Ishikawa (cell line): ENCODE measurements around the gene MAPK1.

ENCODE experiments used
- CEBPB ChIP-seq: IDR thresholded peaks from 2 replicates; pipeline ENCODE4 v1.6.1; 2012
- CREB1 ChIP-seq: IDR thresholded peaks from 2 replicates; pipeline ENCODE4 v1.6.1; 2012; ENCODE audit warnings: low read depth
- EGR1 ChIP-seq: IDR thresholded peaks from 2 replicates; pipeline ENCODE4 v1.6.1; 2012
- EP300 ChIP-seq: IDR thresholded peaks from 2 replicates; pipeline ENCODE4 v1.6.1; 2012; ENCODE audit warnings: borderline replicate concordance
- FOXM1 ChIP-seq: IDR thresholded peaks from 2 replicates; pipeline ENCODE4 v1.6.1; 2012; ENCODE audit warnings: low read depth, borderline replicate concordance
- NFIC ChIP-seq: IDR thresholded peaks from 2 replicates; pipeline ENCODE4 v1.6.1; 2012
- RAD21 ChIP-seq: IDR thresholded peaks from 2 replicates; pipeline ENCODE4 v1.6.1; 2012; ENCODE audit warnings: low read depth
- TAF1 ChIP-seq: IDR thresholded peaks from 2 replicates; pipeline ENCODE4 v1.6.1; 2012; ENCODE audit warnings: low read depth, mild to moderate bottlenecking
- TCF12 ChIP-seq: IDR thresholded peaks from 2 replicates; pipeline ENCODE4 v1.6.1; 2012; ENCODE audit warnings: low read depth
- TEAD4 ChIP-seq: IDR thresholded peaks from 2 replicates; pipeline ENCODE4 v1.6.1; 2012
- USF1 ChIP-seq: IDR thresholded peaks from 2 replicates; pipeline ENCODE4 v1.6.1; 2012
- YY1 ChIP-seq: IDR thresholded peaks from 2 replicates; pipeline ENCODE4 v1.6.1; 2012; ENCODE audit warnings: low read depth
- ZBTB7A ChIP-seq: IDR thresholded peaks from 2 replicates; pipeline ENCODE4 v1.6.1; 2012; ENCODE audit warnings: low read depth
- TF ChIP-seq, protein P1 (sequence below): IDR thresholded peaks from 2 replicates; pipeline ENCODE4 v1.6.1; 2012; ENCODE audit warnings: low read depth, mild to moderate bottlenecking
- TF ChIP-seq, protein P2 (sequence below): IDR thresholded peaks from 2 replicates; pipeline ENCODE4 v1.6.1; 2012

MAPK1 gene

GRCh38 chr22:21741790-21742189, 125.7 kb downstream of the MAPK1 start:
- no peak for TF ChIP-seq EGR1
- no peak for TF ChIP-seq ZBTB7A
- TF ChIP-seq CEBPB: no peak
- no peak for TF ChIP-seq YY1
- no peak for TF ChIP-seq NFIC
- TF ChIP-seq TAF1: no peak

DNA sequence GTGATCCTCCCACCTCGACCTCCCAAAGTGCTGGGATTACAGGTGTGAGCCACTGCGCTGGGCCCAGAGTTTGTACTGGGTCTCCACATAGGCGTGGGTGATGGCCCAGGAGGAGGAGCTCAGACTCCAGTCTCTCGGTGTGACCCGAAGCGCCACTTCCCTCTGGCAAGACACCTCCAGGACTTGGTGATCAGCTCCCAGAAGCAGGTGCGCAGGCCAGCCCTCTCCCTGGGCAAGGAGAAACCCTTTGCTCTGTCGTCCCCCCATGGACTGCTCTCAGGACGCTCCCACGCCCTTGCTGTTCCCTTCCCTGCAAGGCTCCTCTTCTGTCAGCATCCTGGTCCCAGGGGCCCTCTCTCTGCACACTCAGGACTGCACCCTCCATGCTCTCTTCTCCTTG, 126.4 kb downstream of the MAPK1 start:
- TF ChIP-seq NFIC (no peak), RAD21 (no peak), CREB1 (no peak), TCF12 (no peak), YY1 (no peak), USF1 (no peak)
- TF ChIP-seq, protein P1, sequence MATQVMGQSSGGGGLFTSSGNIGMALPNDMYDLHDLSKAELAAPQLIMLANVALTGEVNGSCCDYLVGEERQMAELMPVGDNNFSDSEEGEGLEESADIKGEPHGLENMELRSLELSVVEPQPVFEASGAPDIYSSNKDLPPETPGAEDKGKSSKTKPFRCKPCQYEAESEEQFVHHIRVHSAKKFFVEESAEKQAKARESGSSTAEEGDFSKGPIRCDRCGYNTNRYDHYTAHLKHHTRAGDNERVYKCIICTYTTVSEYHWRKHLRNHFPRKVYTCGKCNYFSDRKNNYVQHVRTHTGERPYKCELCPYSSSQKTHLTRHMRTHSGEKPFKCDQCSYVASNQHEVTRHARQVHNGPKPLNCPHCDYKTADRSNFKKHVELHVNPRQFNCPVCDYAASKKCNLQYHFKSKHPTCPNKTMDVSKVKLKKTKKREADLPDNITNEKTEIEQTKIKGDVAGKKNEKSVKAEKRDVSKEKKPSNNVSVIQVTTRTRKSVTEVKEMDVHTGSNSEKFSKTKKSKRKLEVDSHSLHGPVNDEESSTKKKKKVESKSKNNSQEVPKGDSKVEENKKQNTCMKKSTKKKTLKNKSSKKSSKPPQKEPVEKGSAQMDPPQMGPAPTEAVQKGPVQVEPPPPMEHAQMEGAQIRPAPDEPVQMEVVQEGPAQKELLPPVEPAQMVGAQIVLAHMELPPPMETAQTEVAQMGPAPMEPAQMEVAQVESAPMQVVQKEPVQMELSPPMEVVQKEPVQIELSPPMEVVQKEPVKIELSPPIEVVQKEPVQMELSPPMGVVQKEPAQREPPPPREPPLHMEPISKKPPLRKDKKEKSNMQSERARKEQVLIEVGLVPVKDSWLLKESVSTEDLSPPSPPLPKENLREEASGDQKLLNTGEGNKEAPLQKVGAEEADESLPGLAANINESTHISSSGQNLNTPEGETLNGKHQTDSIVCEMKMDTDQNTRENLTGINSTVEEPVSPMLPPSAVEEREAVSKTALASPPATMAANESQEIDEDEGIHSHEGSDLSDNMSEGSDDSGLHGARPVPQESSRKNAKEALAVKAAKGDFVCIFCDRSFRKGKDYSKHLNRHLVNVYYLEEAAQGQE: no peak

DNA sequence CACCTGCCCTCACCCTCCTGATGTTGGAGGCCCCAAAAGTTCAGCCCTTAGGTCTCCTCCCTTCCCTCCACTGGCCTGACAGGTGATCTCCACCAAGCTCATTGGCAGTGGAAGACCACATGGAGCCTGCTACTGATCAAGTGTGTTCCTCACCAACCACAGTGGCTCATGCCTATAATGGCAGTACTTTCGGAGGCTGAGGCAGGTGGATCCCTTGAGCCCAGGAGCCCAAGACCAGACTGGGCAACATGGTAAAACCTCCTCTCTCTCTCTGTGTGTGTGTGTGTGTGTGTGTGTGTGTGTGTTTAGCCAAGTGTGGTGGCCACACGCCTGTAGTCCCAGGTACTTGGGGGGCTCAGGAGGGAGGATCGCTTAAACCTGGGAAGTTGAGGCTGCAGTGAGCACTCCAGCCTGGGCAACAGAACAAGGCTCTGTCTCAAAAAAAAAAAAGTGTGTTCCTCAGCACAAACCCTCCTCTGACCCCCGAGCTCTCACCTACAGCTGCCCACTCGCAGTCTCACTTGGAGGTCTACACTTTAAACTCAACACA, 127.5 kb downstream of the MAPK1 start:
- TF ChIP-seq NFIC (no peak), RAD21 (no peak)
- TF ChIP-seq, protein P2, sequence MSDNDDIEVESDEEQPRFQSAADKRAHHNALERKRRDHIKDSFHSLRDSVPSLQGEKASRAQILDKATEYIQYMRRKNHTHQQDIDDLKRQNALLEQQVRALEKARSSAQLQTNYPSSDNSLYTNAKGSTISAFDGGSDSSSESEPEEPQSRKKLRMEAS: no peak

GRCh38 chr22:21738966-21739365, 128.5 kb downstream of the MAPK1 start:
- no peak for TF ChIP-seq EP300

DNA sequence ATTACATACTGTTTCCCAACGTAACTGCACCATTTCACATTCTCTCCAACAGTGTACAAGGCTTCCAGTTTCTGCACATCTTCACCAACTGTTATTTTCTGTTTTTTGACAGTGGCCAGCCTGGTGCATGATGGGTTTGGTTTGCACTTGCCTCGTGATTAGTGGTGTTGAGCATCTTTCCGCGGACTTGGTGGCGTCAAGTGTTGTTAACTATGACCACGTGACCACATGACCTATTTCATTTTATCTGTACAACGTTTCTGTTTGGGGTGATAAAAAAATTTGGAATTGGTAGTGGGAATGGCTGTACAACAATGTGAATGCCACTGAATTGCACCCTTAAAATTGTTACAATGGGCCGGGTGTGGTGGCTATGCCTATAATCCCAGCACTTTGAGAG, 129.4 kb downstream of the MAPK1 start:
- TF ChIP-seq, protein P1: no peak
- TF ChIP-seq, protein P2: no peak
- TF ChIP-seq FOXM1 (no peak), TEAD4 (no peak), EGR1 (no peak), EP300 (no peak), USF1 (no peak), CEBPB (no peak), YY1 (no peak), TAF1 (no peak), RAD21 (no peak), TCF12 (no peak), NFIC (no peak), CREB1 (no peak)

DNA sequence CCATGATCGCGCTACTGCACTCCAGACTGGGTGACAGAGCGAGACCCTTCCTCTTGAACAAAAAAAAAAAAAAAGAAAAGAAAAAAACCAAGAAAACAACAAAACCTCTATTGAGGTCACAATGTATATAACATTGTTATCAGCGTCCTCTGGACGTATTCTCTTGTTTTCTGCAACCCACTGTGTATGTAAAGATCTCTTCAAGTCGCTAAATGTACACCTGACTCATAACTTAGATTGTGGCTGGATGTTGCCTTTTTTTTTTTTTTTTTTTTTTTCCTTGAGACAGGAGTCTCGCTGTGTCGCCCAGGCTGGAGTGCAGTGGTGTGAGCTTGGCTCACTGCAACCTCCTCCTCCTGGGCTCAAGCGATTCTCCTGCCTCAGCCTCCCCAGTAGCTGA, 130.5 kb downstream of the MAPK1 start:
- TF ChIP-seq TEAD4 (no peak), EP300 (no peak), EGR1 (no peak), USF1 (no peak), CEBPB (no peak), TCF12 (no peak), ZBTB7A (no peak), YY1 (no peak), NFIC (no peak), CREB1 (no peak)
